Measurements from ENCODE around the gene MAGI2.
A peak's percentile ranks its signal among the peaks of the same experiment; 100 is the strongest.

Gene MAGI2

DNA sequence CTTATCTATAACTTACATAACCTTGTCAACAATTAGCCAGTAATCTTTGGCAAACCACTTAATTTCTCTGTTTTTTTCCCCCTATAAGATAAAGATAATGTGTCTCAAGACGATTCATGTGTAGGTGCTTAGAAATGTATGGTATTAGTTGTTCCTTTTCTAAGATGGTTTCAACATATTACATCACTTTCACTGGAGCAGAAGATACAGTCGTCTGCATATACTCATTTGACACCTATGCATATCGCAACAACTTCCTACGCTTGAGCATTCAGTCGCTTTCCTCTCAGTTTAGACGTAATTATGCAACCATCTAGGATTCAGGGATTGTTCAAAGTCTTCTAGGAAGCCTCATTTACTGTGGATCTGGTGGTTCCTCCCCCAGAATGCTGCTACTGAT, 1258.2 kb downstream of the MAGI2 start:
- no peak for DNase-seq

DNA sequence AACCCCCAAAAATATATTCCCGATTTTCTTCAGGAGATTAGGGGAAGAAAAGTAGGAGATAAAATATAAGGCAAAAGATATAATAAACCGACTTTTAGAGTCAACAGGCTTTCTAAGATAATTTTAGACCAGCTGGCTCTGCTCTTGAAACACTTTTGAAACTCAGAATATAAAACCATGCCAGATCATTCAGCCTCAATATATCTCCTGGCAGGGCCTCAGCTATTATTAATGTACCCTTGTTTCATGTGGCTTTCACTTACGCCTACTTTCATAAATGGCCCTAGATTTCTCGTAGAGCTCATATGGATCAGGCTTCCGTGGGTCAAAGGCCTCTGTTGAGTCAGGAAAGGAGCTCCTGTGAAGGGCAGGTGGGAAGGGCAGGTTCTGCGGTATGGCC, 1258.9 kb downstream of the MAGI2 start:
- no peak for DNase-seq

DNA sequence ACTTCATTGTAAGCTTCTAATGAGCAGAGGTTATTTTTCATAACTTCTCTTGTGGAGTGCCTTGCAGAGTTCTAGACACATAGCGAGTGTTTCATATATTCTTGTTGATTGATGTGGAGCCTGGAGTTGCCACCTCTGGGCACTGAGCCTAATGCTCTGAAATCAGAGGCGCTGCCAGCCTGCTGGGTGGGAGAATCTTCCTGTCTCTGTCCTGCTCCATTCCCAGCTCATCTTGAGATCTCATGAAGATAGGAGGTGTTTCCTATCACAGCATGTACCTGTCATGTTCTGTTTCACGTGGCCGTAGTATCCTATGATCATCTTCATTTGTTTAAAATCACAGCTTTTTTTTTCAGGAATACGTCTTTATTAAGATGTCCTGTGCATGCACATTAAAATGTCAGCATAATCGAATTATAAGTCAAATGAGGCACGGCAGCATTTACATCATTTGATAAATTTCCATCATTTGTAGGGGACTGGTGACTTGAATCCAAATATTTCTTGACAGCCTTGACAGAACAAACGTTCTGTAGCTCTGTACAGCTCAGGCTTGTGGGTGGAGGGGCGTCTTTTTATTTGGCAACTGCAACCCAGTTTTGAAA, 1261.9 kb downstream of the MAGI2 start:
- DNase-seq = no peak

DNA sequence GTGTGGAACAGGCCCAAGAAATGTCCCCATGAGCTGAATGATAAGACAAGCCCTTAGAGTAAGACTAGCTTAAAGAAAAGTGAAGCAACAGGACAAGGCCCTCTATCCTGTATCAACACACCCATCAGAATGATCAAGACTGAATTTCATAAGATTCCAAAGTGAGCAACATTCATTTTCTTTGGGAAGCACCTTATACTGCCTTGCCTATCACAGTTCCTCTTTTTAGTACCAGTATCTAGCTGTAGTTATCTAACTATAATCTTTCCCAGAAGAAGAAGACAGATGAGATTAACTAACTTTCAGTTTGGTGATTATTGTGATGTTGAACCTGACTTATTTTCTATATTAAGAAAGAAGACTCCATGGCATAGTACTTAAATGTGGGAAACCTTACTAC, 1263.7 kb downstream of the MAGI2 start:
- DNase-seq = peak; percentile 22

DNA sequence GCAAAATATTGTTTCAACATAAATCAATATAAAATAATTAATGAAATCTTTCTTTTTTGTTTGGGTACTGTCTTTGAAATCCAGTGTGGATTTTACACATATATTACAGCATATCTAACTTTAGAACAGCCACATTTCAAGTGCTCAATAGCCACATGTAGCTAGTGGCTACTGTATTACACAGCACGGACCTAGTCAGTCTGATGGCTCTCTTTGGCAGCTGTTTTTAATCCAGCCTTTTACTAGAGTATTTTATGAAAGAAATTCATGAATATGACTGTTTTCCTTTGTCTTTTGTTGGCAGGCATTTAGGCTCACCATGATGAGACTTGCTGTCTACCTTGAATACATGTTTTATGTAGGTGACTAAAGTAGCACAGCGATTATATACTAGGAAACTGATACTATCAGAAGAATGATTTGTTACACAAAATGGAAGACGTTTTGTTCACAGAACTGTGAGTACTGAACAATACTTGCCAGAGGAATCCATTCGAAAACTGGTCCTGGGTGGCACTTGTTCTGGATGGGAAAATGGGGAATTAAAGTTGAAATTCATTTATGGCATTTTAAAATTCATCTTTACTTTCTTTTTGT, 1268.2 kb downstream of the MAGI2 start:
- DNase-seq = no peak

DNA sequence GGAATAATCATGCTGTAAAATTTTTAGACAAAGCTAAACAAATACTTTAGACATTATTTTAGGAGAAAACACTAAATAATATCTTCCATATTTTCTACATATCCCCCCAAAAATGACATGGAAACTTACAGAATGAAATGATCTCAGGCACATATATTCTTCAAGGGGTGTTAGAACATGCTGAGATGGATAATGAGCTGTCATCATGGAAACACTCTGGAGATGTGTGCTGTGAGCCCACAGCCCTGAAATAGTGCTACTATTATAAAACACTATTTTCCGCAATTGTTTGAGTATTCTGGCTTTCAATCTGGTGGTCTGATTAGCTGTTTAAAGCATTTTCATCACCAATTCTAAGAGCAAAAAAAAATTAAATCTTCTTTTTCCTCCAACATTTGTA, 1269.2 kb downstream of the MAGI2 start:
- no peak for DNase-seq

DNA sequence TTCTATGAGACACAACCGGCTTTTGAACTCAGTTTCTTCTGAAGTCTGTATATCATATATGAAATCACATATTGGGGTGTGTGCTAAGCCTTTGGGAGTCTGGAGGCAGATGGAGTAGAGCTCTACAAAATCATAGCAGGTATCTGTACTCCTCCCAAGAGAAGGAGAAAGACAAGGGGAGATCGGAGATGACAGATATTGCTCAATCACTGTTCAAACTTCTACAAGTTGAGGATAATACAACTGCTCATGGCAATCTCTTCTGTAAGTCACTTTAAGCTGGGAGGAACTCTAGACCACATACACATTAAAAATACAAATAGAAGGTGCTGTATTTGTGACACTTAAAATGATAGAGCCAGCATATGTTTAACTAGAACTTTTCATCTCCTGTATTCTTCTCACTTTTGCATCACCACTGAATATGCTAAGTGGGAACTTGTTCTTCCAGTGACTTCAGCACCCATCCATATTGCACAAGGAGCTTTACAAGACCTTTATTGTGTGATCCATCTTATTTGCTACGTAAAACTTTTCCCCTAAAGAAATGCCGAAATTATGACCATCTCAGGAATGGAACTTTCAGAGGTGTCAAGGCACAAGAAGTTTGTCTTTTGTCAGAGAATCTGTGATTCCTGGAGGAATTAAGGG, 1273.5 kb downstream of the MAGI2 start:
- DNase-seq = no peak

DNA sequence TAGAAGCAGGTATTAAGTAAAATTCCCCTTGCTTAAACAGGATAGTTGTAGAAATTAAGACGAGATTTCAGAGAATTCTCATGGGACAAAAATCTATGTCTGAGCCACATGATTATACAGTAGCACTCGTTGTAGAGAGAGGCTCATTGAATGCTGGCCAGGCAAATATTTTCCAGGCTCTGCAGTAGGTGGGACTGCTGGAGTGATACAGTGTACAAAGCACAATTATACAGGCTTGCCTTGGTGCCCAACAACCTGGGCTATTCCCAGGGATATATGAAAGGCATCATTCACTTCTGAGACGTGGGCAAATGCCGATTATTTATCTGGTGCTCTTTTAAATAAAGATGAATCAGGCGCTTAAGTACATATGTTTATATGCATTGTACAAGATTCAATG, 1274.3 kb downstream of the MAGI2 start:
- no peak for DNase-seq

DNA sequence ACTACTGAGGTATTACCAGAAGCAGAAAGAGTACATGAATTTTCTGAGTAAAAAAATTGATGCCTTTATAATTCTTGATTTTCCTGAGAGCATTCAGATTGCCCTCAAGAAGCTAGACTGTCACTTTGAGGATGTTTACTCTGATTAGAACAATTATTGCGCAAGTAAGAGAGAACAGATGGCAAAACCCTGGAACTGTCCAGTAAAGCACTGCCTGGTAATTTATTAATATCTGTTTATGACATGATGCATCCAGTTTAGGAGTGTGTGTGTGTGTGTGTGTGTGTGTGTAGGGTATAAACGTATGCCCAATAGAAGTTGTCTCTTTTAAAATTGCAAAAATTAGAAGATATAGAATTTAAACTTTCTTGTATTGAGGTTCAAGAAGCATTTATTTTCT, 1275.1 kb downstream of the MAGI2 start:
- DNase-seq = peak; percentile 80

DNA sequence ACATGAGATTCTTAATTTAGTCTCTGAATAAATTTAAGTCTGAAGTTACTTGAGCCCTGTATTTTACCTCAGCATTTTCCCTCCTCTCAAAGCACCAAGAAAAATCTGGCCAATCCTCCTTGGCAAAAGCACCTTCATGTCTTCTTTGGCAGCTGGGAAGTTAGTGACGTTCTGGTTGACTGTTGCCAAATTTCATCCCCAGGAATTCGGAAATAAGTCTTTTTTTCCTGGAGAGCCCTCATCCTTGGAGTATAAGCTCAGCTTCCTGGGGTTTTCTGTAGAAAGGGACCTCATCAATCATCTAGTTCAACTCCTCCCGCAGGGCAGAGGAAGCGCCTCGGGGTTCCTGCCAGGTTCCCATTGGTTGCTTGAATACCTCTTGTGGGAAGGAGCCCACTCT, 1277.3 kb downstream of the MAGI2 start:
- DNase-seq = peak; percentile 47

DNA sequence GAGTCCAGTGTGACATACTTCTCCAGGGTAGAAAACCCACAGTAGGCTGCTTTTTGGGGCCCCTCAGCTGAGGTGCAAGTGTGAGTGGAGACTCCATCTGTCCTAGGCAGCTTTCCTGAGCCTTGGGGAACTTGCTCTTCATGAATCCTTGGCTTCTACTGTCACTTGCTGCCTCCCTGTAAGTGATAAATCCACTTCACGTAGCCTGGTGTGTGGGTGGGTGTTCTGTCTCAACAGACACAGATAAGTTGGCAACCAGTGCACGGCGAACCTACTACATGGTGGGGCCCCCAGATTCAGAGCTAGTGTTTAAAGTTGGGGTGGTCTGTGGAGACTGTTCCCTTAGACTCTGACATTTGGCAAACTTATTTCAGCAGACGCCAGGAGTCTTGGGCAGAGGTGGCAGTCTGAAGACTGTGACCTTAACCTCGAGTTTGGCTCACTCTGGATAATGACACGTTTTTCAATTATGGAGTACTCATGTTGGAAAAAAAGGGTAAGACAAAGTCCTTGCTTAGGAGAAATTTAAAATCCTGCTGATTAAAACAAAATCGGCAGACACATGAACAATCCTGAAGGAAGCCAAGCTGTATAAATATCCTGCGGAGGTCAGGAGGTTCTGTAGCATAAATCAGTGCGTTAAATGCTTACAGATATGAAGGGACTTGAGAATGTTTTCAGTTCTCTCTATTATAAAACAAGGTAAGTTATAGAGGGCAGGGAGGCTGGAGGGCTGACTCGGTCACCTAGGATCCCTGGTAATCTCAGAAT, 1278.0 kb downstream of the MAGI2 start:
- DNase-seq = no peak

DNA sequence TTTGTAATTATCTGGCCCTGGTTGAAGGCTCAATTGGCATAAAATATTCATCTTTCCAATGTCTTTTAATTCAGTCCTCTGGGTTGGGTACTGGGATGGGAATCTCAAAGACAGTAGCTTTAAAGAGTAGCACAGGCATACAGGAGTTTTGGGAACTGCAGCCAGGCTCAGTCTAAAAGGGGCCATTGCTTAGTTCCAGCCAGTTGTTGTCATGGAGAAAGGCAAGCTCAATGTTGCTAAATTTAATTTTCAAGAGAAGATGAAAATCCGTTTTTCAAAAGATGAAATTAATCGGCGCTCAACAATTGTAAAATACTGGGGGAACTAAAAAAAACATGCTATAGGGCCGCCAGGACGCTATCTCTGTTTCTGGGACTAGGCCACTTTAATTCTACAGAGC, 1279.8 kb downstream of the MAGI2 start:
- no peak for DNase-seq

DNA sequence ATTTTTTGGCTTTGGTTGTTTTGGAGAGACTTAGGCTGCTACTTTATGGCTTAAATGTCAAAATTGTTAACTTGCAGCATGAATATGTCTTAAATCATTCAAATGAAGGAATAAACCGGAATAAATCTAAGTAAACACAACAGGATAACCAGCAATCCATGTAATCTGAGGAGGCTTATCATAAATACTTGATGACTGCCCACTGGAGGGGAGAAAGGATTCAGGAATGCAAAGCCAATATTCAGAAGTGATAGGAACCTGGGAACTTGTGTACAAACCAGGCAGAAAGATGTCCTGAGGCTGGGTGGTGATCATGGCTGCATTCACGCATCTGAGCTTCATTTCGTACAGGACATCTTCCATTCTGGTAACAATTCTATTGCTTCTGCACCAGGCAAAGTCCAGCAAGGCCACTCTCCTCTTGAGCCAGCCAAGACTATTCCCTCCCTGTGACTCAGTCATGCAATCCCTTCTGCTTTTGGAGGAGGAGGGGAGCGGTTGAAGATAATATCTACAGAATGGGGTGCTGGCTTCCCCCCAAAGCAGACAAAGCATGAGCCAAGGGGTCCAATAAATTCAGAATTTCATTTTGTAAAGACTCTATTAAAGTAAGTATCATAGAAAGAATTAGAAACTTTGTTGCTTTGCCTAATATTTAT, 1280.4 kb downstream of the MAGI2 start:
- DNase-seq = no peak

DNA sequence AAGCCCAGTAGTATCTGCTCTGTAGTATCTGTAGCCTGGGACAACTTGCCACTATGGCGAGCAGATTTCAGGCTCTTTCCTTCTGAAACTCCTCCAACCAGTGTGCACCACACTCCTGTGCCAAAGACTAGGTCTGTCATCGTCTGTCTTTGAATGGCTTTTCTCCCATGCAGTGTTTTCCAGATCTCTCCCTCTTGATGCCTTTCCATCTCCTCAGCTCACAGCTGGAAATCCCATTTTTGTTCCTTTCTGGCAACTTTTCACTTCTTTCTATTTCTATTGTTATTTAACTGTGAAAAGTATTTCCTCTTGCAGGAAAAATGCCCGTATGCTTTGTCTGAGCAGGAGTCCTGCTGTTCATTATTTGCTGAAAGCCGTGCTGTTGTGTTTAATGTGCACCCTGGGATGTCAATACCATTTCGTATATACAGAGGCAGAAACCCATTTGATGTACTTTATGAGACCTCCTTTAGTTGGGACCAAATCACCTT, 1281.2 kb downstream of the MAGI2 start:
- no peak for DNase-seq

DNA sequence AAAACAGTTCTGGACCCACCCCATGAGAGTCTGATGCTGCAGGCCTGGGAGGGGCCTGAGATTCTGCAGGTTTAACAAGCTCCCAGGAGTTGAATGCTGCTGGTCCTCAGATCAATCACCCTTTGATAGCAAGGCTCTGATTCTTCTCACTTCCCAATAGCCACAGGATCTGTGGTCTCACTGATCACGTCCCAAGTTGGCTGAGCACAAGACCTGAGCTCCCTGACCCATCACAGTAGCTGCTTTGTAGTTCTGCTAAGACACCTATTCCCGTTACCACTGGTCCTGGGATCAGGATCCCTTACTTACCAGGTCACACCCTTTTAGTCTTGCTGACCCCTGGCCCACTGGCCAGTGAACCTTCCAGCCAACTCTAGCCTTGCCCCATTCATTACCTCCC, 1282.1 kb downstream of the MAGI2 start:
- no peak for DNase-seq

DNA sequence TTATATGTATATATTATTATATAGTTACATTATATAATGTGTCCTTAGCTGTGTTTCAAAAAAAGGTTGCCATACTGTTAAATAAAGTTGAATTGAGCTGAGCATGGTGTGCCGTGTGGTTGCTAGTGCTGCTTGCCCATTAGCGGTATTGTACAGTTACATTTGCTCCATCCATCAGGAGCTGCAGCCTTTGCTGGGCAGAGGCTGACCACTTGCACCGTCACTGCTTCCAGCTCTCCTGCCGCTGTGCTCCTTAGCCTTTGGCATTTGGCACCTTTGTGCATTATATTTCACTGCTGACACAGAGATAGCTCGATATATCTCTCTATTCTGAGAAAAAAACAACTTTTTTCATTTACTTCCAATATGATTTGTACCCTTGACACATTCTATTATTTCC, 1282.7 kb downstream of the MAGI2 start:
- no peak for DNase-seq

DNA sequence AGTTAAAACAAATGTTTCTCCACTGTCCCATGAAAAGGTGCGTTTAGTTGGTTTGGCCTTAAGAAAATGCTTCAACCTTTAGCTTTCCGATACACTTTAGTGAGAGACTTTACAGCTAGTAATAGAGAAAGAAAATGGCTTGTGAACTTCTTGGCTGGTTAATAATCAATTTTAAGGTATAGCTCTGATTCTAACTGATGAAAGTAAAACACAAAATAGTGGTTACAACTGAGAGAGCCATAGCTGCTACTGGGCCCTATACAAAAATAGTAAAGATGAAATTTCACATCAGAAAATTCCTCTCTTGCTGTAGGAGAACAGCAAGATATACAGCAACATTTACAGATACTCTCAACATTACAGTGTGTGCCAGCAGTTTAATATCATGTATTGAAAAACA, 1283.5 kb downstream of the MAGI2 start:
- DNase-seq = no peak

DNA sequence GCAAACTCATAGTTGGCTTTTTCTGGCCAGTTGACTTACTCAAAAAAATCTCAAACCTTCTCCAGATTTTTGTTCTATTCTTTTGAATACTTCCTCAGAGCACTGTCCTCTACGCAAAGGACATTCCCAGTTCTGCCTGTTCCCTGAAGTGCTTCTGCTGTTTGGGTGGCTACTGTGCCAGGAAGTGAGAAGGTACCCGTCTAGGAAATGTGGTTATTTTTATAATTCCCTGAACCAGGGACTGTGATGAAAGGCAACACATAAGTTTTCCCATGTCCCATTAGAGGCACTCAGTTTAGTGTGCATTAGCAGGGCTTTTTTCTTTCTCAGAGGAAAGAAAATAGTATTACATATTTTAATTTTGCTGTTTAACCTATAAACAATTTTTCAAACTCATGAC, 1284.6 kb downstream of the MAGI2 start:
- DNase-seq = no peak

DNA sequence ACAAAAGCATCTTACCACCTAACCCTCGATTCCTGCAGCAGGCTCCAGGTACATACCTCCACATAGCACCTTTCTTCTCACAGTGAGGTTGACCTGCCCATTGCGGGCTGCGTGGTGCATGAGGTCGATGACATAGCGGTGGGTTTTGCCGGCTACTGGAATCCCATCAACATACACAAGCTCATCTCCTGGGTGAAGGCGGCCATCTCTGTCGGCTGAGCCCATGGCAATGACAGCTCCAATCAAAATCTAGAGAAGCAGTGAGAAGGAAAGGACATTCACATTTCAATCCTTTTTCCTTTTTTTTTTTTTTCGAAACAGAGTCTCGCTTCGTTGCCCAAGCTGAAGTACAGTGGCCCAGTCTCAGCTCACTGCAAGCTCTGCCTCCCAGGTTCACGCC, 1285.6 kb downstream of the MAGI2 start:
- DNase-seq = no peak

DNA sequence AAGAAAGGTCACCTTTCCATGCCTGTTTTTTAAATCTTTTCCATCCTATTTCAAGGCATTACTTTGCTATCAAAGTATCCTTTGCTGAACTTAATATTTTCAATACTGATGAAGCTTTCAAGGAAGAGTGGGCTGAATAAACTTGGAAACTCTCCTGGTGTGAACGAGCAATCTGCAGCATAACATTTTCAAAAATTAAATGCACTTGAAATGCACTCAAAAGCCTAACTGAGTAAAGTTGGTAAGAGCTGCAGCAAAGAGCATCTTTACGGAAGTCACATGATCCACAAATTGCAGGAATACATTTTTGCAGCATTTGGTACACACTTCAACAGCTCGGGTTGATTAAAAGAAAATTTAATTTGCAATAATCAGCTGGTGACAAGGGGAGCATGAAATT, 1287.6 kb downstream of the MAGI2 start:
- DNase-seq = no peak

DNA sequence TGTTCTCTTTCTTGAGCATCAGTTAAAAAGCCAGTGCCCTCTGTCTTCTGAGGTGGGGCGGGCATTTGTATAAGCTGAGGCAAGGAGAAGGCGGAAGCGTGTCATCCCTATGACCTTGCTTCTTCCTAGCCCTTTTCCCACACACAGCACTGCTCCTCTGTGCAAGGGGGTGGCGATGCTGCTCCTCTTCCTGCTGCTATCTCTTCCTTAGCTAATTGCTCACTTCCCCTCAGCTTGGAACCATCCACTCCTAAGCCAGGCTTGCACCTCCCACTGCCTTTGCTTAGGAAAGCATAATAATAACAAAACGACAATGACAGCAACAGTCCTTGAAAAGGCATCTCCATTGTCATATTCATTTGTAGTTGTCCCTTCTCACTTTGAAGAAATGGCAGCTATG, 1288.0 kb downstream of the MAGI2 start:
- no peak for DNase-seq

DNA sequence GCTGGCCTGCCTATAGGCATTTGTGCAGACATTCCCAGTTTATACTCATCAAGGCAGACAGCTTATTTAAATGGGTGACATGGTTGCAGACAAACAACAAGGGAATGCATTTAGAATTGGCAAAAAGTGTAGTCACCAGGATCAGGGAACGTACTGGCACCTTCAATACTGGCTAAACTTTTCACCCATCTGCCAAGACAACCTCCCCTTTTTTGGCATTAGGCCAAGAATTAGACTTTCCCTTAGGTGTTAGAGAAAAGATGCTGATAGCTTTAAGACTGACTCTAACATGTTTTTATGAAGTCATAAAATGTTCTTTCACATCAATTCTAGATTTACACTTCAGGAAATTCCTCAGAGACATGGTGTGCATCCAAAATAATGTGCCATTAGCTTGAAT, 1289.0 kb downstream of the MAGI2 start:
- no peak for DNase-seq

DNA sequence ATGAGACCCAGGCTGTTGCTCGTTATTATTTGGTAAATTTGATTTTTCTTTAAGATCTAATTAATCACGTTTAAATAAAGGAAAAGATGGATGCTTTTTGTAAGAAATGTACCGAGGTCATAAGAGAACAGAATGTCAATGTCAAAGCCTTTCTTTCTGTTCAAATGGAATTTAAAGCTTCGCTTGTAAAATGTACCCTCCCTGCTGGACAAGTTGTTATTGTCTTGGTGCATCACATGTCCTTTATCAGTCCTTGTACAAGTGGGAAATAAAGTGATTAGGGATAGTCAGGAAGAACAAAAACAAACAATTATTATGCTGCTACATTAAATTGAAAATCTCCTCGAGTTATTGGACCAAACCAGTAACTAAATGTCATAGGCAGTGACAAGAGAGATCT, 1291.7 kb downstream of the MAGI2 start:
- DNase-seq = no peak
